COLO829 (cell line): ENCODE measurements around the gene PRR23A.
"Not testable (repeated sequence)": the region's sequence is repeated elsewhere in the genome, so short reads cannot be mapped to it uniquely, and the experiment has no call there.

Experiments
- DNase-seq: peaks from one replicate; pipeline ENCODE4 v3.0.0; 2012; ENCODE audit warnings: low spot score

The PRR23A gene

DNA sequence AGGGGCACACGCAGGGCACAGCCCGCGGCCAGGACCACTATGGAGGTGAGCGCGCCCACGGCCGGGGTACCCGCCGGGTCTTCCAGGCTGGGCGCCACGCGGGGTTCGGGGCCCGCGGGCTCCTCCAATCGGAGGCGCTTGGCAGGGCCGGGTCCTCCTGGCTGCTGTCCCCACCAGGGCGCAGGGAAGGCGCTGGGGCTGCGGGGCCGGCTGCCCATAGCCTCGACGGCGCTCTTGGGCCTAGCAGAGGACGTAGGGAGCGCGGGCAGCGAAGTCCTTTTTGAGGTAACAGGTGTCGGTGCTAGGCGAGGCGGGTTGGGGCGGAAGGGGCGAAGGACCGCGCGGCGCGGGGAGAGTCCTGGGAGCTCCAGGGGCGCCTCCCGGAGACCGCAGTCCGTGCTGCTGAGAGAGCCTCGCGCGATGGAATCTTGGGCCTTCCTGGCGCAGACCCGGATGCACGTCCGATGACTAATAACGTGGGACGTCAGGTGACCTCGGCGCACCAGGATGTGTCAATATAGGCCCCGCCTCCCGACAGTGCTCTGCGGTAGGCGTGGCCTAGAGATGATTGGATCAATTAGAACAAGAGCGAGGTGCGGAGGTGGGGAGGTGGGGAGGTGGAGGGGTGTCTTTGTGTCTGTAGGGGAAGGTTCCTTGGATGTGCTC, at the start of gene PRR23A:
PRR23A (minus strand) TSS at position 218 of the 666 bp plus-strand sequence; CDS start at position 218, 0 bp downstream.
- DNase-seq, result no peak

DNA sequence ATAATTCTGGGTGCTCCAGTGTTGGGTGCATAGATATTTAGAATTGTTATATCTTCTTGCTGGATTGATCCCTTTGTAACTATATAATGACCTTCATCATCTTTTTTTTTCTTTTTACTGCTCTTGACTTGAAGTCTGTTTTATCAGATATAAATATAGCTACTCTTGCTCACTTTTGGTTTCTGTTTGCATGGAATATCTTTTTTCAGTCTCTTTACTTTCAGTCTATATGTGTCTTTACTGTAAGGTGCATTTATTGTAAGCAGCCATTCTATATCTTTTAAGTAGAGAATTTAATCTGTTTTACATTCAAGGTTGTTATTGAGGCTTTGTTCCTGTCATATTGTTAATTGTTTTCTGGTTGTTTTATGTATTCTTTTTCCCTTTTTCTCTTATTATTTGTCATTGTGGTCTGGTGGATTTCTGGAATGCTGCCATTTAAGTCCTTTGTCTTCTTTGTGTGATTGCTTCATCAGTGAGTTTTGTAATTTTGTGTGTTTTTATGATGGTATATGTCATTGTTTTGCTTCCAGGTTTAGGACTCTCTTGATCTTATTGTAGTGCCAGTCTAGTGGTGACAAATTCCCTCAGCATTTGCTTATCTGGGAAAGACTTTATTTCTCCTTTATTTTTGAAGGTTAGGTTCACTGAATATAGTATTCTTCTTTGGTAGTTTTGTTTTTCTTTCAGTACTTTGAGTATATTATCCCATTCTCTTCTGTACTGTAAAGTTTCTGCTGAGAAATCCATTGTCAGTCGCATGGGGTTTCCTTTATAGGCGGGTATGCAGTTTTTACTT, 46.9 kb upstream of the PRR23A start:
- no peak for DNase-seq

DNA sequence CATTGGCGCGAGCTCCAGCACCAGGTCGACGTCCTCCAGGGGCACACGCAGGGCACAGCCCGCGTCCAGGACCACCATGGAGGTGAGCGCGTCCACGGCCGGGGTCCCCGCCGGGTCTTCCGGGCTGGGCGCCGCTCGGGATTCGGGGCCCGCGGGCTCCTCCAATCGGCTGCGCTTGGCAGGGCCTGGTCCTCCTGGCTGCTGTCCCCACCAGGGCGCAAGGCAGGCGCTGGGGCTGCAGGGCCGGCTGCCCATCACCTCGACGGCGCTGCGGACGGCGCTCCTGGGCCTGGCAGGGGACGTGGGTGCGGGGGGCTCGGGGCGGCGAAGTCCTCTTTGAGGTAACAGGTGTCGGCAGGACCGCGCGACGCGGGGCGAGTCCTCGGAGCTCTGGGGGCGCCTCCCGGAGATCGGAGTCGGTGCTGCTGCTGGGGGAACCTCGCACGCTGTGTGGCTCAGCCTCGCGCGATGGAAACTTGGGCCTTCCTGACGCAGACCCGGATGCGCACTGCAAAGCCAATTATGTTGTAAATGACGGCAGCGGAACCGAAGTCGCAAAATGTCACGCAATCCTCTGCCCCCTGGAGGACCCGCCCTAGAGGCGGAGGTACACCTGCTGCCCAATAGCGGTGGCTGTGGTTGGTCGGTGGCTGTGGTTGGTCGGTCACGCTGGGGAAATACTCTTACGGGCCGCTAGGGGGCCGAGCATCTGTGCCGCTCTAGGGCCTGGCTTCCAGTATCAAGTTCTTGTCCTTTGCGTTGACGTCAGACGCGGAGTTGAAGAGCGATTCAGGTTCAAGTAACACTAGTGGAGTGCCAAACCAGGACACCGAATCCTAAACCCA, 38.5 kb upstream of the PRR23A start, which contains the start of gene PRR23C:
PRR23C (minus strand) TSS at position 527 of the 845 bp plus-strand sequence; CDS start at position 255, 272 bp downstream.
- DNase-seq, result no peak

DNA sequence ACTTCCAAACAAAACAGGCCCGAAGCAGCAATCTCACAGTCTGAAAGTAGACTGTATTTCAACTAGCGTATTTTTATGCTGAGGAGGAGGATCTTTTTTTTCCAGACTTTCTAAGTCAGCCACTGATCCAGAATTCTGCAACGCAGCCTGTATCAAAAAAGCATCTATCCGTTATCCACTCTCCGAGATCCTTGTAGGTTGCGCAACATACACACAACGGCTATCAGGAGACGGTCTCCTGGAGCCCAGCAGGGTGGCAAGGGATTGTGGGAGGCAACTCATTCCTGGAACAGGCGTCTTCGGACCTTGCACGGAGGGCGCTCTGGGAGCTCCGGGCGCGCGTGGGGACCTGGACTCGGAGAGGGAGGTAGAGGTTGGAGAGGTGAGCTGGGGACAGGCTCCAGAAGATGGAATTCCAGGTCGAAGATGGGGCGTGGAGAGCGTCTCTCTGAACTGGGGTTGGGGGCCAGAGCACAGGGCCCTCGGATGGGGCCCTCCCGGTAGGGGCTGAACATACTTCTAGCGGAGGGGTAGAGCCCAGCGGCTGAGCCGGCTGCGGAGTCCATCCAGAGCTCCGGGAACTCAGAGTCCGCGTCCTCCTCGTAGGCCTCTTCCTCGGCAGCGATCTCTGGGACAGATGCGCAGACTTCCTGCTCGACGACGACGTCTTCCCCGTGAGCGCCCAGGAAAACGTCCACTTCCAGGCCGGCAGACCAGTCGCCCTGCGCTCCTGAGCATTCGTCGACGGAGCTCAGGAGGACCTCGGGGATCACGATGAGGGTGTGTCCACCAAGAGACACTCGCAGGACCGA, 37.7 kb upstream of the PRR23A start:
- no peak for DNase-seq

DNA sequence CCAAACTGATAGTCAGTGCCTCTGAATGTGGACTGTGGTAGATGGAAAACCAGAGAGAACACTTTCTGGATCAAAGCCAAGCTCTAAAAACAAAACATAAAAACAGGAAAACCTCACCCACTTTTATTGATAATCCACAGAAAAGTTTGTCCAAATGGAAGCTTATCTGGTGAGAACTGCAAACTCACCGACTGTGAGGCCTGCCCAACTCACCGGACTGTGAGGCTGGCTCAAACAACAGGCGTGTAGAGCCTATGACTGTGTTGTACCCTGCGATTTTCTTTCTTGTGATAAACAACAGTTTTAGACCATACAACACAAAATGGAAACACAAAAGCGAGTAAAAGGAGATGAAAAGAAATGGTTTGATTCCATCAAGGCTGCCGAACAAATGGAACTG, 31.4 kb upstream of the PRR23A start:
- no peak for DNase-seq

DNA sequence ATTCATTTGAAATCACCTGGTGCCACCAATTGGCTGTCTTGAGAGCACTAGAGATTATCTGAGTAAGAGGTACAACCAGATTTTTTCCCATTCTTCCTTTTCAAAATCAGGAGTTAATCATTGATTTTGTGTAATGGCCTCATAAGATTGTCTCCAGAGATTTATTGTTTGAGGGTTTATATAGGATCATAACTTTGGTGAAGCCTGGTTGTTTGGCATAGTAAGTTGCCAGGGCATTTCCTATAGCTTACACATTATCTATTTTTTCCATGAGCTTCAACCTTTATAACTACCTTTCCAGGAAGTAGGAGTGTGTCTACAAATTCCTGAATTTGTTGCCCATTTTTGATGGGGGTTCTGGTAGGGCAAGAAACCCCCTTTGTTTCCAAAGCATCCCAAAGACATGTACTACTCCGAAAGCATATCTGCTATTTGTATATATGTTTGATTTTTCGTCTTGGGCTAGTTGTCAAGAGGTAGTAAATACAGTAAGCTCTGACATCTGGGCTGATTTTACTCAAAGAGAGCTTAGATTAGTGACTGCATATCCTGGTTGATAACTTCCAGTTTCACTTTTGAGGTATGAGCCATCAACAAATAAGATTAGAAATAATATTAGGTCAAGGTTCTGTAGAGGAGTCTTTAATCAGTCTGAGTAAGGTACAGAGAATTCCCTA, 26.4 kb upstream of the PRR23A start:
- no peak for DNase-seq

DNA sequence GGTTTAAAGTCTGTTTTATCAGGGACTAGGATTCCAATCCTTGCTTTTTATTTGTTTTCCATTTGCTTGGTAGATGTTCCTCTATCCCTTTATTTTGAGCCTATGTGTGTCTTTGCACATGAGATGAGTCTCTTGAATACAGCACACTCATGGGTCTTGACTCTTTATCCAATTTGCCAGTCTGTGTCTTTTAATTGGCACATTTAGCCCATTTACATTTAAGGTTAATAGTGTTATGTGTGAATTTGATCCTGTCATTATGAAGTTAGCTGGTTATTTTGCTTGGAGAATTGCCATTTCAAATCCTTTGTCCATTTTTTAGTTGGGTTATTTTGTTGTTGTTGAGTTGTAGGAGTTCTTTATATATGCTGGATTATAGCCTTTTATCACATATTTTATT, 24.5 kb upstream of the PRR23A start:
- not testable (repeated sequence) for DNase-seq

DNA sequence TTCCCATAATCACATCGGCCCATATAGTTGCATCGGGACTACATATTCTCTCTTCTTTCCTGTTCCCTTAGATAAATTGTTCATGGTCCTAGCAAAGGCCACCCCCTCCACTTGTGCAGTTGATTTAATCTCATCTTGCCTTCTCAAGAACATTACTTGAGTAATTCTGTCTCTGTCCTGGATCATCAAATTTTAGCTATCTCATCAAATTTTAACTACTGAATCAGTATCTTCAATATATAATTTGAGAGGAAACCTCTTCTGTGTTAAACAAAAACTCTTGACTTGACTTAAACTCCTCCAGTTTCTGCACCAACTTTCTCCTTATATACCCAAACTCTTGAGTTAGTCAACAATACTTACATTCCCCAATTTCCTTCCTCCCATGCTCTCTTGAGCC, 18.9 kb upstream of the PRR23A start:
- DNase-seq, result no peak

DNA sequence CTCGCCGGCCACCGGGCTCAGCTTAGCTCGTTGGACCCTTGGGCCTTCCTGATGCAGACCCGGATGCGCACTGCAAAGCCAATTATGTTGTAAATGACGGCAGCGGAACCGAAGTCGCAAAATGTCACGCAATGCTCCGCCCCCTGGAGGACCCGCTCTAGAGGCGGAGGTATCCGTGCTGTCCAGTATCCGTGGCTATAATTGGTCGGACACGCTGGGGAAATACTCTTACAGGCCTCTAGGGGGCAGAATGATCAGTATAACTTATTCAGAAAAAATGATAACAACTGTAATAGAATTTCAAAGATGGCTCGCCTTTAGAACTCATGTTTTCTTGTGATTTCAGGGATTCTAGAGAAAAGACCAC, 14.8 kb upstream of the PRR23A start, which contains the start of gene PRR23B:
PRR23B (minus strand) TSS at position 59 of the 367 bp plus-strand sequence. CDS start 265 bp downstream, outside the sequence.
- DNase-seq, result no peak

DNA sequence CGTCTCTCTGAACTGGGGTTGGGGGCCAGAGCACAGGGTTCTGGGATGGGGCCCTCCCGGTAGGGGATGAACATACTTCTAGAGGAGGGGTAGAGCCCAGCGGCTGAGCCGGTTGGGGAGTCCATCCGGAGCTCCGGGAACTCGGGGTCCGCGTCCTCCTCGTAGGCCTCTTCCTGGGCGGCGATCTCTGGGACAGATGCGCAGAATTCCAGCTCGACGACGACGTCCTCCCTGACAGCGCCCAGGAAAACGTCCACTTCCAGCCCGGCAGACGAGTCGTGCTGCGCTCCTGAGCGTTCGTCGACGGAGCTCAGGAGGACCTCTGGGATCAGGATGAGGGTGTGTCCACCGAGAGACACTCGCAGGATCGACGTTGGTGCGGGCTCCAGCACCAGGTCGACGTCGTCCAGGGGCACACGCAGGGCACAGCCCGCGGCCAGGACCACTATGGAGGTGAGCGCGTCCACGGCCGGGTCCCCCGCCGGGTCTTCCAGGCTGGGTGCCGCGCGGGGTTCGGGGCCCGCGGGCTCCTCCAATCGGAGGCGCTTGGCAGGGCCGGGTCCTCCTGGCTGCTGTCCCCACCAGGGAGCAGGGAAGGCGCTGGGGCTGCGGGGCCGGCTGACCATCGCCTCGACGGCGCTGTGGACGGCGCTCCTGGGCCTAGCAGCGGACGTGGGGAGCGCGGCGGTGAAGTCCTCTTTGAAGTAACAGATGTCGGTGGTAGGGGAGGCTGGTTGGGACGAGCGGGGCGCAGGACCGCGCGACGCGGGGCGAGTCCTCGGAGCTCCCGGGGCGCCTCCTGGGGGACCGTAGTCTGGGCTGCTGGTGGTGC, 14.2 kb upstream of the PRR23A start:
- DNase-seq, result no peak

DNA sequence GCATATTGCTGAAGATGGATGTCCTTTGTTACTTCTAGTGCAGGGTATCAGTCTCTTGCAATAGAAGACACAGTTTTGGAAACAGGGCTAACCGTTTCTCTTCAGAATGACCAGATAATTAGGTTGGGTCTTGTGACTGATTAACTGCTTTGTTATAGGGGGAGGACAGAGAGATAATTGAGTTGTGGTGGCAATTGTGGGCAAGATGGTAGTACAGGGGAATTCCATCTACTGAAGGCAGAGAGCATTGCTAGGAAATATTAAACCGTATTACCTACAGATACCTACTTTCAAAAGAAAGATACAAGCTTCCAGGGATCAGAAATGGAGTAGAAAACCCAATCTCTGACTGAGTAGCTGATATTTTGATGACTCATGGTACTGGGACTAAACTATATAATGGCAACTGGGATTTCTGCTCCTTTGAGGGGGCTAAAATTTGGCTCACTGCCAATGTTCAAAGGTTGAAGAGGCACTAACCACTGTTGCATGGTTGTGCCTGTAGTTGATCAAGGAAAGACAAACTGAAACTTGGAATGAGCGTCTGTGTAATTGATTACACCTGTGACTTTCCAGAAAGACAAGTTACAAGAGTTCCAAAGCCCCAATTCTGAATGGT, 10.5 kb upstream of the PRR23A start:
- DNase-seq, result no peak

DNA sequence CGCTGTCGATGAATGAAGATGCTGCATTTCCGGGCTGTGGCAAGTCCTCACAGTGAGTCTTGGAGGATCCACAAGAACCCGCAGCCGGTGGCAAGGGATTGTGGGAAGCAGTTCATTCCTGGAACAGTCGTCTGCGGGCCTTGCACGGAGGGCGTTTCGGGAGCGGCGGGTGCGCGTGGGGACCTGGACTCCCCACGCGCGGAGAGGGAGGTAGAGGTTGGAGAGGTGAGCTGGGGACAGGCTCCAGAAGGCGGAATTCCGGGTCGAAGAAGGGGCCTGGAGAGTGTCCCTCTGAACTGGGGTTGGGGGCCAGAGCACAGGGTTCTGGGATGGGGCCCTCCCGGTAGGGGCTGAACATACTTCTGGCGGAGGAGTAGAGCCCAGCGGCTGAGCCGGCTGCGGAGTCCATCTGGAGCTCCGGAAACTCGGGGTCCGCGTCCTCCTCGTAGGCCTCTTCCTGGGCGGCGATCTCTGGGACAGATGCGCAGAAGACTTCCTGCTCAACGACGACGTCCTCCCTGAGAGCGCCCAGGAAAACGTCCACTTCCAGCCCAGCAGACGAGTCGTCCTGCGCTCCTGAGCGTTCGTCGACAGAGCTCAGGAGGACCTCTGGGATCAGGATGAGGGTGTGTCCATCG, 593 bp downstream of the PRR23A start:
- no peak for DNase-seq

DNA sequence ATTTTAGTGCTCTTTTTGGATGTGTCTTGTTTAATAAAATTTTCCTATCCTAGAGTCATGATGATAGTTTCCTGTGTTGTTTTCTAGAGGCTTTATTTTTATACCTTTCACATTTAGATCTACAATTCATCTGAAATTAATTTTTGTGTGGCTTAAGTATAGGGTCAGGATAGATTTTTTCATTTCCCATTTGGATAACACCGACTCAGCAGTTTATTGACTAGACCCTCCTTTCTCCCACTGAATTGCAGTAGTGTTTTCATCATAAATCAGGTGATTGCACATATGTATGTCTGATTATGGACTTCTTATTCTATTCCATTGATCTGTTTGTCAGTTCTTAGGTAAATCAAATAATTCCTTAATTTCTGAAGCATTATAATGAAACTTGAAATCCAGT, 10.4 kb downstream of the PRR23A start:
- no peak for DNase-seq

DNA sequence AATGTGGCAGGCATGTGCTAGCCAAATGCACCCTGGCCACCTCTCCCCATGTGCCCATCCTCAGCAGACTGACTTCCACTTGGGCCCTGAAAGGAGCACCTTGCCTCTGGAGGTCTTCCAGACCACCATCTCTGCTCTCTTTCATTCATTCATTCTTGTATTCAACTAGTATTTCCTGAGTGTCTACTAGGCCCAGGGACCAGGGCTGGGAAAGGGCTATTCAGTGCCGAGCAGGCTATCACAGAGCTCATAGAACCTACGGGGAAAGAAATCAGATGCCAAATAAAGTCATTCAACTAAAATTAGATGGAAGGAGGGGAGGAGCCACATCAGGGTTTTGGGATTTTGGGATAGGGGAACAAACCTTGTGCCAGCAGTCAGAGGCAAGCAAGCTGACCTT, 18.9 kb downstream of the PRR23A start:
- DNase-seq, result no peak

DNA sequence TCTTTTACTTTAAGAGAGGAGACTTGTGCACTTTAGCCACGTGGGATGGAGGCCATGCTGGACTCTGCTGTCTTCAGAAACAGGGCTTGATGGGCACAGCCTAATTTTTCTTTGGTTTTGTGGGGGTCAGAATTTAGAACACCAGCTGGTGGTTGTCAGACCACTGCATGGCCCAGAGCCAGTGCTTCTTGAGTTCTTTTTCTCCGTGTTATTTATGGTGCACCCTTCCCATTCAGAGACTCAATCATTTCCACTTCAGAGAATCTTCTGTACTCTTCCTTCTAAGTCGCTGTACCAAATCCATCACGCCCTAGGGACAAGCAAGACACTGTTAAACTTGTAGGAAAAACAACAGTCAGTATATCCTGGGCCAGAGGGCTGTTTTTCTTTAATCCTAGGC, 20.1 kb downstream of the PRR23A start:
- no peak for DNase-seq

DNA sequence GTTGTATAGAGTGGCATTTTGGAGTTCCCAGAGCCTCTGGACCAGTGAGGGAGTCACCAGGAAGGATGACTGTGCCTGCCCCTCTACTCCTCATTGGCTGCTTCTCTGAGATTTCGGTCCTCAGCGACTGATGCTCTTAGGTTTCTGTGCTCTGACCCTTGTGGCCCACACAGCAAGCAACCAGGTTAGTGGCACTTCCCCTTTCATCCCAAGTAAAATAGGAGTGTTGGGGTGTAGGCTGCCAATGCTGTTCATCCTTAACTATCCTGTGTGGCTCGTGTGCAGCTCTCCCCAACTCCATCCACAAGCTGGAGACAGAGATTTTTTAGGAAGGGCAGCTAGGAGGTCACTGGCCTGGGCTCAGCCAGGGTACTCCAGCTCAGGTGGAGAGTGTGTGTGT, 21.3 kb downstream of the PRR23A start:
- no peak for DNase-seq

DNA sequence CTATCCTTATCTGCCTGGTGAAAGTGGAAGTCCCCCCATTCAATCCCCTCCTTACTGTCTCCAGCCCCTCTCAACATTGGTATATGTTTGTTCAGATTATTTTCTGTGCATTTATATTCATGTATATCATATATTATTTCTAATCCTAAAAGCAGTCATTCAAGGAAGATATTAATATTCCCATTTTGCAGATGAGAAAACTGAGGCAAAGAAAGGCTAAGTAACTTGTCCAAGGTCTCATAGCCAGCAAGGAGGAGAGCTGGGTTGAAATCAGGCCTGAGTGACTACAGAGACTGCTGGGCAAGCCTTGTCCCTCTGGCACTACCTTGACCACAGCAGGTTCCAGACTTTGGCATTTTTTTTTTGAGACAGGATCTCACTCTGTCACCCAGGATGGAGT, 30.0 kb downstream of the PRR23A start:
- no peak for DNase-seq

DNA sequence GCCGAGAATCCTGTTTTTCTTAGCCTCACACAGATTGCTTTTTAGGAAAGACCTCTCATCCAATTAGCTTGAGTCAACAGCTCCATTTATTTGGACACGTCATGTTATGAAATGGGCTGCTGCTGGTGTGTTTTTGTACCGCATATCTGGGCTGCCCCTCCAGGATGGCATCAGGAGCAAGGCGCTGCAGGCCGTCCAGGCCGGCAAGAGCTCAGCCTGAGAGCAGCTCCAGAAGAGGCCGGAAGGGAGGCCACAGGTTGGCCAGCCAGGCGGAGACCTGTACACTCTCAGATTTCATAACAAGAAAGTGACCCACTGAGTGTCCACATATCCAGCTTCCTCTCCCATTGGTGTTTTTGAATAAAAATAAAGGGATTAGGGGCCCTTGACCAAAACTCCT, 30.7 kb downstream of the PRR23A start:
- DNase-seq, result no peak

DNA sequence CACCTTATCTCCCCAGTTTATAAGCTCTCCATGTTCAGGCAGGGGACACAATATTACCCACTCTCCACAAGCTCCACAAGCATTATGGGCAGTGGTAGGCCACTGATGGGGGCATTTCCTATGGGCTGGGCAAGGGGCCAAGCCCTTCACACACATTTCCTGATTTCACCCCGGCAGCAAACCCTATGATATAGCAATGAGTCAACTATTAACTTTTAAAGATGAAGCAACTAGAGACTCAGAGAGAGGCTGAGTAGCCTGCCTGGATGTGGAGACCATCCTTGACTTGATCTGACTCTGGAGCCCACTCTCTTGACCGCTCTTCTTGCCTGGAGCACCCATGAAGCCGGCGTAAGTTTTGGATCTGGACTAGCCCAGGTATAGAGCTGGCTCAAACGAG, 31.6 kb downstream of the PRR23A start:
- DNase-seq, result no peak
